ENCODE data around the gene RRAGC.

RRAGC gene

DNA sequence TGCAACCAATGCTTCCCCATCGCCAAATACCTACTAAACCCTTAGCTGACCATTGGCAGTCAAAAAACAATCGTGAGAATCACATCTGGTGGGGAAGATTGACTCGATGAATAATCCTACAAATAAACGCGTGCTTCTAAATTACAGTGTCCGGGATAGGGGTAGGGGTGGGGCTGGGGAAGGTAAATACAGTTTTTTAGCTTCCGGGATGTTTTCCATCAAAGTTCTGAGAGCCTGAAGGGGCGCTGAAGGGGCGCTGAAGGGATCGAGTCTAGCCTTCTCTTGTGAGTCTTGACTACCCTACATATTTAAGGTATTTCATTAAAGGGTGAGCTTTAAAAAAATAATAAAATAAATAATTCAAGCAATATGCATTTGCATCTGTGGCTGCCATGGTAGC lies 40.5 kb downstream of the RRAGC start:
- no peak for TF ChIP-seq CTCF (IDR thresholded peaks at IDR 0.05; ENCODE audit: borderline replicate concordance, control extremely low read depth, extremely low read depth, insufficient read depth, missing control alignments)
- DNase-seq (ENCODE audit: low spot score), result no peak
- in situ Hi-C loops (cut with MboI; ENCODE audit: low sequenced_read_pairs, unreplicated experiment), result loop anchor here (25.0 kb wide), 2 partner anchors 207 to 782 kb away; partner anchors contain the start of gene POU3F1

DNA sequence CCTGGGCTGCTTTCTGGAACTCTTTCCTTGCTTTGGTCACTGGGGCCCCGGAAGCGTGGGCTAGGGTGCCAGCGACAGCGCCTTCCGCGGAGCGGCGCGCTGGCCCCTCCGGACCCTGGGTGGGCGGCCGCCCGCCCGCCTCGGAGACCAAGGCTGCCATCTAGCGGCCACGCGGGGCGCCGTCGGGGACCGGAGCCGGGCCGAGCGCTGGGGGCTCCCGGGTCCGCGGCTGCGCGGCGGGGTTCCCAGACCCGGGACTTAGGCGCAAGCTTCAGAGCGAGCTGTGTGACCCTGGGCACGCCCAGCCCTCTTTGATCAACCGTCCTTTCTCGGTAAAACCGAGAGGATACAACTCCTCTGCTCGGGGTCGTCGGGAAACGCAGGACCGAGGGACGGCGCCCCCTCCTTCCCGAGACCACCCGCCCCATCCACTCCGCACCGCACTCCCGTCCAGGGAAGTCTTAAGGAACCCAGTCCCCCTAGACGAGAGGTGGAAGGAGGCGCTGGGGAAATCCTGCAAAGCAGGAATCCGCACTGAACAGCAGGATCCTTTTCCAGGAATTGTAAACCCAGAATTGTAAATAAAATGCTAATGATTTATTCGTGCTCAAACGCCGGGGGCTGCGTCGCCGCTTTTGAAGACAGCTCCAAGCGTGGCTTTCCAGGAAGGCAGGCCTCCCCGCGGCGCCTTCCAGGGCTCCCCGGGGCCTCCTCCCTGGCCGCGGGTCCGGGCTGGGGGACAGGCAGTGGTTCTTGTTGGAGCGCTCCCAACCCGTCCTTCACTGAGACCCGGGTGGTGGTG lies 41.2 kb downstream of the RRAGC start:
- in situ Hi-C loops (cut with MboI; ENCODE audit: low sequenced_read_pairs, unreplicated experiment), result loop anchor here (25.0 kb wide), 2 partner anchors 206 to 781 kb away; partner anchors contain the start of gene POU3F1
- peak; percentile 85 for TF ChIP-seq CTCF (IDR thresholded peaks at IDR 0.05; ENCODE audit: borderline replicate concordance, control extremely low read depth, extremely low read depth, insufficient read depth, missing control alignments)
- peak; percentile 83 for DNase-seq (ENCODE audit: low spot score)

DNA sequence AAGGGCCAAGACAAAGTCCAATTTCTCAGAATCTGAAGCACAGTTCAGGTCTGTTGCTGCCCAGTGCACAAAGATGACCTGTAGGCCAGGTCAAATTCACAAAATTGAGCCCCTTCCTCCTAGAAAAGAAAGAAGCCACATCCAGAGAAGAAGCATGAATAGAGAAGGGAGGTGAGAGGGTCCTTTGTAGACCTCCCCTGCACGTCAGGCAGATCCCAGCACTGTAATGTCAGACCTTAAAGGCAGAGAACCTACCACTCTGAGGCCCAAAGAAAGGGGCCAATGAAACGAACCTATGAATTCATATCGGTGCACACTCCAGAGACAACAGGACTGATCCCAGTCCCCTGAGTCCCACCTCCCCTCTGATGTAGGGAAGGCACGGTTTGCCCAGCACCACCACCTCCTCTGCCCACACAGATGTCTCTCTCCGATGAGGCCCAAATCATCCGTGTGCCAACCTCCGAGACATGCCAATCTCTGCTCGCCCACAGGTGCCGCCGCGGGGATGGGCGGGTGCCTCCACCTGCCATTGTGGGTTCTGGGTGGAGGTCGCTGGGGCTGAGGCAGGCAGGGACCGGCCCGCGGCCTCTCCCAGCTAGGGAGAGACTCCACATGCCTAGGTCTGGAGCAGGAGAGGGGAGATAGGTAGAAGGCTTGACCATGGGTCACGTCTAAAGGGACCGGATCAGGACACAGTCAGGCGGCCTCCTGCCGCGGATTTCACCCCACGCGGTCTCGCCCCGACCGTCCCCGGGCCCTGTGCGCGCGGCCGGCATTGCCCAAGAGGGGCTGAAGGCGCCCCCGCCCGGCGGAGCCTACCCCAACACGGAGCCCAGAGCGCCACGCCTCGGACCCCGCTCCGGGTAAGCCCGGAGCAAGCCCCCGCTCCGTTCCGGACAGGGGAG lies 42.1 kb downstream of the RRAGC start:
- in situ Hi-C loops (cut with MboI; ENCODE audit: low sequenced_read_pairs, unreplicated experiment), result loop anchor here (25.0 kb wide), 2 partner anchors 205 to 780 kb away; partner anchors contain the start of gene POU3F1

DNA sequence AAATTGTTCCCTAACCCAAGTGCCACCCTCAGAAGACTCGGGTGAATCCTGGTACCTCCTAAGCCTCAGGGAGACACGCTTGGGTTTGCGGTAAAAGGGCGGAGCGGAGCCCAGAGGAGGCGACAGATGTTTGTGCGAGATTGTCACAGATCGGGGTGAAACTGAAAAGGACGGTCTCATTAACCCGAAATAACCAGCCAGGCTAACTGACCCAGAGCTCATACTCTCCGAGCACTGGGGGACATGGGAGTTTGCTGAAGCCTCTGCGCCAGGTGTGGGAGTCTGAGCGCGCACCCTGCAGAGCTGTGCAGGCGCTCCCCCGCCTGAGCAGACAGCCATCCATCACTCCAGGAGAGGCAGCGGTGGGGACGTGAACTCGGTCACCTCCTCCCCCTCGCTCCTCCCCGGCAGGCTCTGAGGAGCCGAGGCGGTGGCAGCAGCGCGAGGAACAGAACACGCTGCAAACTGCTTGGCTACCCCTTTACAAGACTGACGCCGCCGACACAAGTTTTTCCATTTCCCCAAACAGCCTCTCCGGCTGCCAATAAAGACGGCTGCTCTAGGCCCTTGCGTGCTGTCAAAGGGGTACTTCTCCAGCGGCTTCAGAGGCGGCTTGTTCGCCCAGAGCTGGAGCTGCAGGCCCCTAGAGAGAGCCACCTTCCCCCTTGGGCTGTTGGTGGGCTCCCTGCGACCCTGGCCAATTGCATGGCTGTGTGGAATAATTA lies 43.5 kb downstream of the RRAGC start:
- in situ Hi-C loops (cut with MboI; ENCODE audit: low sequenced_read_pairs, unreplicated experiment), result loop anchor here (25.0 kb wide), 2 partner anchors 204 to 779 kb away; partner anchors contain the start of gene POU3F1
- peak; percentile 72 for DNase-seq (ENCODE audit: low spot score)
- no peak for TF ChIP-seq CTCF (IDR thresholded peaks at IDR 0.05; ENCODE audit: borderline replicate concordance, control extremely low read depth, extremely low read depth, insufficient read depth, missing control alignments)

More for the DNA sequence above, 42.1 kb downstream of the RRAGC start:
- TF ChIP-seq CTCF (IDR thresholded peaks at IDR 0.05; ENCODE audit: borderline replicate concordance, control extremely low read depth, extremely low read depth, insufficient read depth, missing control alignments), result no peak
- DNase-seq (ENCODE audit: low spot score), result no peak

DNA sequence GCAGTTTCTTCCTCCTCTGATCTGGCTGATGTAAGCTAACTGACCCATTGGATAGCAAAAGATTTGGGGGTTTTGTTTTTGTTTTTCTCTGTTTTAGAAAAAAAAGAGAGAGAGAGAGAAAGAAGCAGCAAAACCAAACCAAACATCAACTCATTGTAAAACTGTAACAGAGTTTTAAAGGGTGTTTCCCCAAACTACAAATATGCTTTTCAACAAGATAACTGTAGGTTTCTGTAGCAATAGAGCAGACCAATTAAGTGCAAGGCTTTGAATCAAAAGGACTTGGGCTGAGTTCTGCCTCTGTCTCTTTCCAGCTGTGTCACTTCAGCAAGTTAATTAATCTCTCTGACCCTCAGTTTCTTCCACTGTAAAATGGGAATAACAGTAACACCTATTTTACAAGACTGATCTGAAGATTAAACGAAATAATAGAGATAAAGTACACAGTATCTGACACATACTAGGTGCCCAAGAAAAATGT lies 44.5 kb downstream of the RRAGC start:
- DNase-seq (ENCODE audit: low spot score), result no peak
- TF ChIP-seq CTCF (IDR thresholded peaks at IDR 0.05; ENCODE audit: borderline replicate concordance, control extremely low read depth, extremely low read depth, insufficient read depth, missing control alignments), result no peak
- in situ Hi-C loops (cut with MboI; ENCODE audit: low sequenced_read_pairs, unreplicated experiment), result loop anchor here (25.0 kb wide), 2 partner anchors 203 to 778 kb away; partner anchors contain the start of gene POU3F1
